CD4-positive, alpha-beta T cell treated with Interferon gamma for 1 hour (primary cell): ENCODE measurements around the gene ANKRD45.
A peak's percentile ranks its signal among the peaks of the same experiment; 100 is the strongest.
"Not testable (repeated sequence)": the region's sequence is repeated elsewhere in the genome, so short reads cannot be mapped to it uniquely, and the experiment has no call there.

Source experiments
- DNase-seq: peaks from one replicate; pipeline ENCODE4 v3.0.0-alpha.2; 2020

ANKRD45 gene, protein sequence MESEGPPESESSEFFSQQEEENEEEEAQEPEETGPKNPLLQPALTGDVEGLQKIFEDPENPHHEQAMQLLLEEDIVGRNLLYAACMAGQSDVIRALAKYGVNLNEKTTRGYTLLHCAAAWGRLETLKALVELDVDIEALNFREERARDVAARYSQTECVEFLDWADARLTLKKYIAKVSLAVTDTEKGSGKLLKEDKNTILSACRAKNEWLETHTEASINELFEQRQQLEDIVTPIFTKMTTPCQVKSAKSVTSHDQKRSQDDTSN

DNA sequence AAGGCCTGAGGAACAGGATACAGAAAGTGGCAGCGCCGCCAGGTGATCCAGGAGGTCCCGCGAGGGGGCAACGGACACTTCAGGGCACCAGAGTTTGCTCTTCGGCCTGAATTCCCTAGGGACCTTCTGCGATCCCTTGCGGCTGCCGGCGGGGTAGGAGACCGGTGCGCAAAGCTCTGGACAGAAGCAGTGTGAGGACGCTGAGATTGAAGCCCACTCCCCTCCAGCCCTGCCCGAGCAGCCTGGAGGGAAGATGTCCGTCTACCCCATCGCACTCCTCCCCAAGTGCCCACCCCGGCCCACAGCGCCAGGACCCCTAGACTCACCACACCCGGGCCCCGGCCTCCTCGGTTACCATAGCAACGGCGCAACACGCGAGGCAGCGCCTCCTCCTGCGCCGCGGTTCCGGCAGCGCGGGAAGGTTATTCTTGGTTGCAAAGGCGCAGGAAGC lies at the start of gene ANKRD45:
ANKRD45 (minus strand) TSS at position 361 of the 451 bp plus-strand sequence. CDS start 10,433 bp downstream, outside the sequence.
- no peak for DNase-seq

DNA sequence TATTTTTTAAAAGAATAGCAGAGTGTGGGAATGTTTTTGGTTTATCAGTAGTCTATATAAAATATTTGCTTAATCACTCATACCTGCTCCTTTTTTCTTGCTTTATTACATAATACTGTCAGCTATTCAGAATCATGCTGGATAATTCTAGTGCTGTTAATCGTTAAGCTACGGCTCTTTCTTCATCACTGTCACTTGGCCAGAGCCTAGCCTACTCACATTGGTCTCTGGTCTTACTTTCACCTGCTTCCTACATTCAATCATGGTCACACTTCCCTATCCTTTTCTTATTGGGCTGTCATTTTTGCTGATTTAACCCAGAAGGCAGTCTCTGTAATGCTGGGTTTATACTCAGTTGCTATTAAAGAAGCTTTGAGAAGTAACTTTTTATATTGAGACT lies 47.6 kb upstream of the ANKRD45 start:
- DNase-seq, result no peak

DNA sequence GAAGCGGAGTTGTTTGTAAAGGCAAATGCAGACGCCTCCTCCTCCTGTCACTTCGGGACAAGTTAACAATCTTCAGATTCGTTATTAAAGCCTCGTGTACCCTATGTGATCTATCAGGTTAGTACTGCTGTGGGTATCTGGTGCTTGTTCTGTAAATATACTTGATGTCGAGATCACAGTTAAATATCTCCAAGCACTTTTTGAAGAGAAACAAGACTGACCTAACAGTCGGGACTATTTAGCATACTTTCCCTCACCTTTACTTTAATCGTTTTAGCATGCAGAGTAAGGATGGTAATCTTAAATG lies 45.8 kb upstream of the ANKRD45 start:
- DNase-seq, result no peak

DNA sequence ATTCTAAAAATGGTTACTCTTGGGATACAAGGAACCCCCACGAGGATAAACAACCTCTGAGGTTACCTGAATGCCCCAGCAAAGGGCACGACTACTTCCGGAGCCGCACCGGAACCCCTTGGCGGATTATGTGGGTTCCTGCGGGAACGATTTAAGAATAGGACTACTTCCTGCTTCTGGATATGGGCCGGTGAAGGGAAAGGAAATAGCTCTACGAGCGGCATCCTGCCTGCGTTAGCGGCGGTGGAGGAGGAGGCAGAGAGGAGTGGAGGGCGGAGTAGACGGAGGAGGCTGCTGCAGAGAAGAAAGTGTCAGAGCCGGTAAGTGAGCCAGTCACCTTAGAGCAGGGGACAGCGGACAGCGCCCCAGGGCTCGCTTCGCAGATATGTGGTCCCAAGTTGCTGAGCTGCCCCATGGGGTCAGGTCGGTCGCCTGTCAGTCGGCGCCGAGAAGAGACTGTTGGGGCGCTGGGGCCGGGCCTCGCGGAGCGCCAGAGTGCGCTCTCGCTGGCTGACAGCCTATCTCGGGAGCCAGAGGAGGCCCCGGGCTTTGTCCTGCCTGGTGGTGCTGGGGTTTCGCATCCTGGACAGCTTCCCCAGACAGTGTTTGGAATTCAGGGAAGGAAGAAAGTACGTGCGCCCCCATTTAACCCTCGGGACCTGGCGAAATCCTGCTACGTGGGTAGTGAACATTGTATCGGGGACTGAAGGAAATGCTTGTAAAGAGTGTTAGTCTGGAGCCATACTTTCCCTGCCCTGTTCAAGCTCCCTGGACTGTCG lies 45.3 kb upstream of the ANKRD45 start, which contains the start of gene KLHL20:
KLHL20 (plus strand) TSS at position 223 of the 779 bp plus-strand sequence. CDS start 1,063 bp downstream, outside the sequence.
- DNase-seq, result peak; percentile 86

DNA sequence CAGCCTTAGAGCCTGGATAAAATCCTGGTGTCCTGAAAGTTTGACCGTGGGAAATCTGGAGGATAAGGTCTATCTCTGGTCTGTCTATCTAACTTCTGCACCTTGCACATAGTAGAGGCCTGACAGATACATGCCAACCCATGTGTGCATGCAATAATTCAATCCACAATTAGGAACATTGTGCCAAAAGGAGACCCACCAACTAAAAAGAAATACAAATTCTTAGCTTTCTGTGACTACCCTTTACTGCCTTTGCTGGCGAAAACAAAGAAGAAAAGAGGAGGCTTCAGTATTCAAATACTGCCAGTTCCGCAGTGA lies 44.7 kb upstream of the ANKRD45 start:
- DNase-seq, result no peak

DNA sequence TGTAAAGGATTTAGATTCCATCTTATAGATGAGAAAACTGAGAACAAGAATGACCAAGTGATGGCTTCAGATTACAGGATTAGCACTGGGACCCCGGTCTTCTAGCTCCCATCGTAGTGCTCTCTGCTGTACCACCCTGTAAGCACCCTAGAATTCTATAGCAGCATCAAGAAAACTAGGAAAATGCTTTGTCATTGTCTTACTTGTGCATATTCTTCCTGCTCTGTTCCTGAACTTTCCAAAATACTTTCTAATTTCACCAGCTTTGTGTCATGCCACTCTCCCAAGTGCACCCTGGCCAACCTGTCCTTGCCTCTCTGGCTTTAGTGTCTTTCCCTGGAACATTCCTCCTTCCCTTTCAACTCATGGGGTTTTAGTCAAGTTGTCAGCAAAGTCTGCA lies 39.1 kb upstream of the ANKRD45 start:
- DNase-seq, result no peak

DNA sequence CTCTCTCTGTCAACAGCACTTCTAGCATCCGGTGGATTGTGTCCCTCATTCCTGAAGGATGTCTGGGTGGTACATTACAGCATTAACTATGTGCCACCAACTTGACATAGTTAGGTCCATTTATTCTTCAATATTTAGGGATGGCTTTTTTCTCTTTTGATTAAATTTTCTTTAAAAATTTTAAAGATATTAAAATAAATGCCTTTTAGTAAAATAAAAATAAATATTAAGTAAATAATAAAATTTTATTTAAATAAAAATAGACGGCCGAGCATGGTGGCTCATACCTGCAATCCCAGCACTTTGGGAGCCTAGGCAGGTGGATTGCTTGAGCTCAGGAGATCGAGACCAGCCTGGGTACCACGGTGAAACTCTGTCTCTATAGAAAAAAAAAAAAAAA lies 35.5 kb upstream of the ANKRD45 start:
- no peak for DNase-seq

DNA sequence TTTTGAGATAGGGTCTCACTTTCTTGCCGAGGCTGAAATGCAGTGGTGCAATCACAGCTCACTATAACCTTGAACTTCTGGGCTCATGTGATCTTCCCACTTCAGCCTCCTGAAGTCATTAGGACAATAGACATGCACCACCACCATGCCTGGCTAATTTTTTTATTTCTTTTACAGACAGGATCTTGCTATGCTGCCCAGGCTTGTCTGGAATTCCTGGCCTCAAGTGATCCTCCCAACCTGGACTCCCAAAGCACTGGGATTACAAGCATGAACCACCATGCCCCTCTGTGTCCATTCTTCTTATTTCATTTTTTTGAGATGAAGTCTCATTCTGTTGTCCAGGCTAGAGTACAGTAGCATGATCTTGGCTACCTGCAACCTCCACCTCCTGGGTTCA lies 33.1 kb upstream of the ANKRD45 start:
- DNase-seq, result no peak

DNA sequence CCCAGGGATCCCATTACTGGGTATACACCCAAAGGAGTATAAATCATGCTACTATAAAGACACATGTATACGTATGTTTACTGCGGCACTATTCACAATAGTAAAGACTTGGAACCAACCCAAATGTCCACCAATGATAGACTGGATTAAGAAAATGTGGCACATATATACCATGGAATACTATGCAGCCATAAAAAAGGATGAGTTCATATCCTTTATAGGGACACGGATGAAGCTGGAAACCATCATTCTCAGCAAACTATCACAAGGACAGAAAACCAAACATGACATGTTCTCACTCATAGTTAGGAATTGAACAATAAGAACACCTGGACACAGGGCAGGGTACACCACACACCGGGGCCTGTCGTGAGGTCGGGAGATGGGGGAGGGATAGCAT lies 31.6 kb upstream of the ANKRD45 start:
- not testable (repeated sequence) for DNase-seq

DNA sequence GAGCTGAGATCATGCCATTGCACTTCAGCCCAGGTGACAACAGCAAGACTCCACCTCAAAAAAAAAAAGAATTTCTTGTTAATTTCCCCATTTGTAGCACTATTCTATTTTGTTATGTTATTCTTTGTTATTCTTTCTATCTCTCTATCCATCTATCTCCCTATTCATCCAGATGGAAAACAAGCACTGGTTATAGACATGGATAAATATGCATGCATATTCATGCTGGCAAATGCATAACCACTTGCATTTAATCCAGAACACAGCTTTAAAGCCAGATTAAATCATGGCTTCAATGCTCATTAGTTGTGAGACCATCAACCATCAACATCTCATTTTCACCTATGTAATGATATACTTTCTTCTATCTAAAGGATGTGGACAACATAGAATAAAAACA lies 23.6 kb upstream of the ANKRD45 start:
- DNase-seq, result no peak

DNA sequence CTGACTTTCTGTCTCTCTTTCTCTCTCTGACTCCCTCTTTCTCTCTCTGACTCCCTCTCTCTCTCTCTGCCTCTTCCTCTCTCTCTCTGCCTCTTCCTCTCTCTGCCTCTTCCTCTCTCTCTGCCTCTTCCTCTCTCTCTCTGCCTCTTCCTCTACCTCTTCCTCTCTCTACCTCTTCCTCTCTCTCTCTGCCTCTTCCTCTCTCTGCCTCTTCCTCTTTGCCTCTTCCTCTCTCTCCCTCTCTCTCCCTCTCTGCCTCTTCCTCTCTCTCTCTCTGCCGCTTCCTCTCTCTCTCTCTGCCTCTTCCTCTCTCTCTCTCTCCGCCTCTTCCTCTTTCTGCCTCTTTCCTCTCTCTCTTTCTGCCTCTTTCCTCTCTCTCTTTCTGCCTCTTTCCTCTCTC lies 18.6 kb upstream of the ANKRD45 start:
- DNase-seq, result no peak

DNA sequence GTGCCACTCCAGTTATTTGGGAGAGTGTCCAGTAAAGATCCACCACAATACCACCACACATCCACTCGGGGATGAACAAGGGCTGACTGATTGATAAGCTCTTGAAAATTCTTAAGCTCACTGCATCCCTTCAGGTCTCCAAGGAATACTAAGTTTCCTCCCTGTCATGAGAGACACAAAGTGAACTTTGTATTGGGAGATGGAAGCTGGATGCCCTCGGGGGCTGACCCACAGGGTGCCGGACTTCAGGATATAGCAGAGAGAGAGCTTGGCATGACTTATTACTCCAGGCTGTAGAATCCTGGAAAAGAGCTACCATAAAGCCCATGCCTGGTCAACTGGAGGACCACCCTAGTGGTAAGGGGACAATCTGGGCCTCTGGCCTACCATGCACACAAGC lies 15.5 kb upstream of the ANKRD45 start:
- not testable (repeated sequence) for DNase-seq

DNA sequence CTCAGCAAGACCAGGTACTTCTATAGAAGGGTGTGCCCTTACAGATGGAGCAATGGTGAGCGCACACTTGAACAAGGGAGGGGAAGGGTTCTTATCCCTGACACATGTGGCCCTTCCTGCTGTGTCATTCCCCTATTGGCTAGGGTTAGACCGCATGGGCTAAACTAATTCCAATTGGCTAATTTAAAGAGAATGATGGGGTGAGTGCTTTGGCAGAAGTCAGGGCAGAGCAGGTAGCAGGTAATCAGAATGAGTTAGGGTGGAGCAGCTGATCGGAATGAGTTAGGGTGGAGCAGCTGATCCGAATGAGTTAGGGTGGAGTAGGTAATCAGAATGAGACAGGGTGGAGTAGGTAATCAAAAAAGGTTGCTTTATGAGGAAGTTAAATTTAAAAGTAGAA lies 14.2 kb upstream of the ANKRD45 start:
- DNase-seq, result not testable (repeated sequence)

DNA sequence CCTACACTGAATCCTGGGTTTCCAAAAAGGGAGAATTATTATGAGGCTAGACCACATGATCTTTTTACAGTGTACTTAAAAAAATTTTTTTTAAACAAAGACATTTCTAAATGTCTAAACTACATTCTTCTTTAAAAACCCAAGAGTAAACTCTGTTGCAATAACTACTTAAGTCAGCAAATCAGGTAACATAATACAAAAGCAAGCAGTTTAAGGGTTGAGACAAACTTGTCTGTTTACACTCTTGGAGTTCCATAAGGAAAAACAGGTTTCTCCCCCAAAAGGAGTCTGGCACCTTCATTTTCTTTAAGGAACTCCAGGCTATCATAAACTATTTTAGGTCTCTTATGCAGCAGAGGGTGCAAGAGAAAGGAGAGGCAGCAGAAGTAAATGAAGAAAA lies 12.5 kb upstream of the ANKRD45 start:
- DNase-seq, result no peak

DNA sequence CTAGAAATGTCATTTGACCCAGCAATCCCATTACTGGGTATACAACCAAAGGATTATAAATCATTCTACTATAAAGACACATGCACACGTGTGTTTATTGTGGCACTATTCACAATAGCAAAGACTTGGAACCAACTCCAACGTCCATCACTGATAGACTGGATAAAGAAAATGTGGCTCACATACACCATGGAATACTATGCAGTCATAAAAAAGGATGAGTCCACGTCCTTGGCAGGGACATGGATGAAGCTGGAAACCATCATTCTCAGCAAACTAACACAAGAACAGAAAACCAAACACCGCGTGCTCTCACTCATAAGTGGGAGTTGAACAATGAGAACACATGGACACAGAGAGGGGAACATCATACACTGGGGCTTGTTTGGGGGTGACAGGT lies 10.5 kb upstream of the ANKRD45 start:
- not testable (repeated sequence) for DNase-seq

DNA sequence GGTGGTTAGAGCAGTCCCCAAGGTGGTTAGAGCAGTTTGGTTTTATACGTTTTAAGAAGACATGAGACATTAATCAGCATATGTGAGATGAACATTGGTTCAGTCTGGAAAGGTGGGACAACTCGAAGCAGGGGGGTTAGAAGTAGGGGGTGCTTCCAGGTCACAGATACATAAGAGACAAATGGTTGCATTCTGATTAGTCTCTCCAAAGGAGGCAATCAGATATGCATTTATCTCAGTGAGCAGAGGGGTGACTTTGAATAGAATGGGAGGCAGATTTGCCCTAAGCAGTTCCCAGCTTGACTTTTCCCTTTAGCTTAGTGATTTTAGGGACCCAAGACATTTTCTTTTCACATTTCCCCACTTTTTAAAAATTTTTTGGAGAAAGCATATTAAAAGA lies 4.8 kb upstream of the ANKRD45 start:
- DNase-seq, result not testable (repeated sequence)

DNA sequence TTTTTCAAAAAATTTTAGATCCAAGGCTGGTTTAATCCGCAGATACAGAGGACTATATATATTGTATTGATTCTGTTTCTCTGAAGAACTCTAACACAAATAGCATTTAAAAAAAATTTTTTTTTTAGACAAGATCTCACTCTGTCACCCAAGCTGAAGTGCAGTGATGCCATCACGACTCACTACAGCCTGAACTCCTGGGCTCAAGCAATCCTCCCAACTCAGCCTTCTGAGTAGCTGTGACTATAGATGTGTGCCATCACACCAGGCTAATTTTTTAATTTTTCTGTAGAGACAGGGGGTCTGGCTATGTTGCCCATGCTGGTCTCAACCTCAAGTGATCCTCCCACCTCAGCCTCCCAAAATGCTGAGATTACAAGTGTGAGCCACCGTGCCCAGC lies 3.0 kb downstream of the ANKRD45 start:
- DNase-seq, result no peak

DNA sequence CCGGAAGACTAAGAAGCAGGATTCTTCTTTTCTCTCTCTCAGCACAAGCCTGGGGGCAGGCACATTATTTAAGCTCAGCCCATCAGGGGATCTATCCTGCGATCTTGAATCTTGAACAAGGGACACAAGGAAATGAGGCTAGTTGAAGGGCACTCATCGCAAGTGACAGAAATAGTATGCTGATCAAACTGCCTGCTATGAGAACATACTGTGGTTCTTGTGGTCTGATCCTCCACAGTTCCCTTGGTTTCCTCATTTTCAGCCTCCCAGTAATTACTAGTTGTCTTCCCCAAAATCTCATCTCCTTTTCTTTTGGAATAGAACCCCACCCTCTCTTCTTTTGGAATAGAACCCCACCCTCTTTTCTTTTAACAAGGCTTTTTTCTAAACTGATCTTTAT lies 6.5 kb downstream of the ANKRD45 start:
- no peak for DNase-seq

DNA sequence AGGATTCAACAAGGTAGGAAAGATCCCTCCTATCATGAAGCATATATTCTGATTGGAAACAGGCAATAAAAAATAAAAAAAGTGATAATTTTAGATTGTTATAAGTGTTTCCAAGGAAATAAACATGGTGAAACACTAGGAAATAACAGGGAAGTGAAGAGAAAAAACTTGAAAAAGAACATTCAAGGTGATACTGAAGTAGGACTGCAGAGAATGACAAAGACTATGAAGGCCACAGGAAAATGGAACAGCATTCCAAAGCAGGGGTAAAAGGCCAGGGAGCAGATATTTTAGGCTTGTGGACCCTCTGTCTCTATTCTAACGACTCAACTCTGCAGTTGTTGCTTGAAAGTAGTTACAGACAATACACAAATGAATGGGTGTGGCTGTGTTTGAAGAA lies 7.9 kb downstream of the ANKRD45 start:
- no peak for DNase-seq

DNA sequence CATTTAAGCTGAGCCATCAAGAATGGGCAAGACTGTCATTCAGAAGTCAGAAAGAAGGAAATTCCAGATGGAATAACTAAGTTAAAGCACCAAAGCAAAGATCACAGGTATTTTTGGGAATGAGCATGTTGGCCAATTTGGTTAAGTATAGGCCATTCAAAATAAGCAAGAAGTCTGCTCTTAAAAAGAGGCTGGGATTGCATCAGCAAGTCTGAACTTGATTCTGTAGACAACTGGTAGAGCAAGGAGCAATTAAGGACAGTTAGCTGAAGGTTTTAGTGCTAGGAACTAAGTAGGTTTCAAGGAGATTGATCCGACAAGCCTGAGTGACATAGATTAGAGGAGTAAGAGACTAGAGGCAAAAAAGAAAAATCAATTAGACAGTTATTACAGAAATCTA lies 8.4 kb downstream of the ANKRD45 start:
- no peak for DNase-seq

DNA sequence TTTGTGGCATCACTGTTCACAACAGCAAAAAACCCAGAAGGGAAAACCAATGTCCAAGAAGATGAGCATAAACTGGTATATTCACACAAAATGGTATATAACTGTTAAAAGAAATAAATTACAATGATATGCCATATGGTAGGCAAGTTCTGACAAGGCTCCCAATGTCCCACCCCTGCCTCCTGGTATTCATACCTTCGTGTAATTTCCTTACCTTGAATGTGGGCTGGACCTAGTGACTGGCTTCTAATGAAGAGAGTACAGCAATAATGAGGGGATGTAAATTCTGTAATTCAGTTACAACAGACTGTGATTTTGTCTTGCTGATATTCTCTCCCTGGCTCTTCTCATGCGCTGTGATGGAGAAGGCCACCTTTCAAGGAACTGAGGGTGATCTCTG lies 9.3 kb downstream of the ANKRD45 start:
- no peak for DNase-seq

DNA sequence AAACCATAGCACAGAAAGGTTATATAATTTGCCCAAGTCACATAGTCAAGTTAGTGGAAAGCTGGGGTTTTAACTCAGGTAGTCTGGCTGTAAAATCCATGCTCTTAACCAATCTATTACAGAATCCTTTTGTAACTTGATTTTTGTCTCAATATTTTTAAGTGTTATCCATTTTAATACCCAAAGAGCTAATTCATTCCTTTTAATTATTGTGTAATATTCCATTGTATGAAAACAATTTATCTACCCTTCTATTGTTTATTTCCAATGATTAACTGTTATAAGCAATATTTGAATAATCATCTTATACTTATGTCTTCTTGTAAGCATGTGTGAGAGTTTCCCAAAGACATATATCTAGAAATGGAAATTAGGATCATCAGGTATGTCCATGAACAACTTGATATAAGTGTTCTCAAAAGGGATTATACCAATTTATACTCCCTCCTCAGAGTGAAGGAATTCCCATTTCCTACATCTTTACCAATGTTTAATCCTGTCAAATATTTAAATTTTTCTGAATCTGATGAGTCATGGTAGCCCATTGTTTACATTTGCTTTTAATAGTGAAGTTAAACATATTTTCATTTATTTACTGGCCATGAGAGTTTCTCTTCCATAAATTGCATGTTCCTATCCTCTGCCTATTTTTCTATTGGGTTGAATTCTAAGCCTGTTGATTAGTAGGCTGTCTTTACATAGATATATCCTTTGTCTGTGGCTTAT lies 20.6 kb downstream of the ANKRD45 start:
- no peak for DNase-seq

DNA sequence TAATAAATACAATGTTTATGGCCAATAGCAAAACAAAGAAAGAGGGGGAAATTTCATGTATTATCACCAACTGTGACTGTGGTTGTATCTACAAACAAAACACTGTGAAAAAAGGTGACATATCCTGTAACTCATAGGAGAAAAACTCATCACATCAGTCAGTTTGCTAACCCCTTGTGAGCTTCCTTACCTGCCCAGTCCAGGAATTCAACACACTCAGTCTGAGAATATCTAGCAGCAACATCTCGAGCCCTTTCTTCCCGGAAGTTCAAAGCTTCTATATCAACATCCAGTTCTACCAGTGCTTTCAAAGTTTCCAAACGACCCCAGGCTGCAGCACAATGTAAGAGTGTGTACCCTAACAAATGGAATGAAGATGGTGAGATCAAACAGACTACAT lies 23.0 kb downstream of the ANKRD45 start:
- DNase-seq, result no peak
